GM10847 (cell line): ENCODE measurements around the gene CRYBG2.

Experiments used
- POLR2A ChIP-seq: IDR thresholded peaks from 2 replicates; pipeline ENCODE4 v1.6.1; 2011; ENCODE audit not compliant: insufficient read length; ENCODE audit errors: extremely low read depth

CRYBG2 gene

GRCh38 chr1:26277261-26277661 is 76.7 kb downstream of the CRYBG2 start:
- TF ChIP-seq POLR2A, result no peak

GRCh38 chr1:26276432-26276838 is 77.5 kb downstream of the CRYBG2 start:
- no peak for TF ChIP-seq POLR2A

DNA sequence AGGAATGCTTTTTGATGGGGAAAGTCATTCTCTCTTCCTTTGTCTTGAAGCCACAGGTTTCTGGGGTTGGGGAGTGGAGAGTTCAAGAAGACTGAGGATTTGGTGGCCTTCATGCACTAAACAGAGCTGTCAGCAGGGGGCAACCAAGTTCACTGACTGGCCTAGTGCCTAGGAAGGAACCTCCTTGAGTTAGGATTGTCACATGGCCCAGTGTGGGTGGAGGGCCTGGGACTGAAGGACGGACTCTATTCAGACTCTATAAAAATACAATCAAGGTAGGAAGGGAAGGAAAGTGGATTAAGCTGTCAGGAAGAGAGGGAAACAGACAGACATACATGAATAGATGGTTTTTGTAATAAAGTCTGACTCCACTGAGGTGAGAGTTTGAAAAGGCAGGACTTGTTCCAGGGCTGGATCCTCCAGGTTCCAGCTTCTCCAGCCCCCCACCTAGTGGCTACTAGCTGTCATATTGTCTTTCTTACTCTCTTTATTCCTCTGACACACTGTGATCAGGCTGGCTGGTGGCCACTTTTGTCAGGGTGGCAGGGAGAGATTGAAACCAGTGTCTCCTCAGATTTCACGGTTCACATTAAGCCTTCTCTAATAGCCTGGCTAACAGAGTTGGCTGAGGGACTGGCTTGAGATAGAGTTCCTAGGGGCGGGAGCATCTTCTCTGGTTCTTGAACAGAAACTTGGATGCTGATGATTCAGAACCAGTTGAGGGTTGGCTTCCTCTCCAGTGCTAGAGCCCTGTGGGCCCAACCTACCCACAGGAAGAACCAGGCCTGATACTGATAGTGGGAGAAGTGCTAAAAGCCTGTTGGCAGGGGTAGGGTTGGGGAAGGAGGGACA is 78.1 kb downstream of the CRYBG2 start:
- no peak for TF ChIP-seq POLR2A

DNA sequence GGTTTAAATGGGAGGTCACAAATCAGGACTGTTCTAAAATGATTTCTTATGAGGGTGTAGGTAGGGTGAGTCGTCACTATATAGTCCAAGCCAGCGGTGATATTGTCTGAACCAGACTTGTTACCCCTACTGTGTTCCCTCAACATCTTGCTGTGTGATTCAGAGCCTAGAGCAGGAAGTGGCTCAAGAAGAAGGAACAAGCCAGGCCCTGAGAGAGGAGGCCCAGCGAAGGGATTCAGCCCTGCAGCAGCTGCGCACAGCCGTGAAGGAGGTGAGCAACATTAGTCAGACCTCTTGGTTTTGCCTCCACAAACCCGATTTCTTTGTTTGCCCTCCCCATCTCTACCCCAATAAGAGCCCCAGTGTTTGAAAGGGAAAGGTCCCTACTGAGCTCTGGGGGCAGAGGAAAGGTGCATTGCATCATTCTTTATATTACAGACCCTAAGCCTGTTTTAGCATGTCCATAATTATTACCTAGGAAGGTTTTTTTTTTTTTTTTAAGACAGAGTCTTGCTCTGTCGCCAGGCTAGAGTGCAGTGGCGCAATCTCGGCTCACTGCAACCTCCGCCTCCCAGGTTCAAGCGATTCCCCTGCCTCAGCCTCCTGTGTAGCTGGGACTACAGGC is 79.0 kb downstream of the CRYBG2 start:
- no peak for TF ChIP-seq POLR2A
